ENCODE results near the gene EML1.

Gene EML1

GRCh38 chr14:99961826-99962518, 168.8 kb downstream of the EML1 start:
- no peak for DNase-seq (ENCODE audit: low read depth in 2 of 2, low spot score in 1 of 2)

- no peak for DNase-seq (ENCODE audit: low read depth in 2 of 2, low spot score in 1 of 2)
Measured at GRCh38 chr14:99964979-99965378, 171.8 kb downstream of the EML1 start.

GRCh38 chr14:99966037-99966835, 173.0 kb downstream of the EML1 start:
- DNase-seq (ENCODE audit: low read depth in 2 of 2, low spot score in 1 of 2) = no peak

GRCh38 chr14:99966912-99967311, 173.7 kb downstream of the EML1 start:
- no peak for DNase-seq (ENCODE audit: low read depth in 2 of 2, low spot score in 1 of 2)

- no peak for DNase-seq (ENCODE audit: low read depth in 2 of 2, low spot score in 1 of 2)
Measured at GRCh38 chr14:99968191-99968920, 175.1 kb downstream of the EML1 start.

- DNase-seq (ENCODE audit: low read depth in 2 of 2, low spot score in 1 of 2) = no peak
Measured at GRCh38 chr14:99968941-99969340, 175.7 kb downstream of the EML1 start.

- no peak for DNase-seq (ENCODE audit: low read depth in 2 of 2, low spot score in 1 of 2)
Measured at GRCh38 chr14:99969673-99970322, 176.6 kb downstream of the EML1 start.

GRCh38 chr14:99971087-99971940, 178.1 kb downstream of the EML1 start:
- peak; percentile 56 to 60 for DNase-seq (ENCODE audit: low read depth in 2 of 2, low spot score in 1 of 2)

- no peak for DNase-seq (ENCODE audit: low read depth in 2 of 2, low spot score in 1 of 2)
Measured at GRCh38 chr14:99971941-99972747, 178.9 kb downstream of the EML1 start.

- no peak for DNase-seq (ENCODE audit: low read depth in 2 of 2, low spot score in 1 of 2)
Measured at GRCh38 chr14:99972748-99973466, 179.7 kb downstream of the EML1 start.

GRCh38 chr14:99975190-99975589, 182.0 kb downstream of the EML1 start:
- DNase-seq (ENCODE audit: low read depth in 2 of 2, low spot score in 1 of 2) = no peak

- no peak for DNase-seq (ENCODE audit: low read depth in 2 of 2, low spot score in 1 of 2)
Measured at GRCh38 chr14:99976021-99976420, 182.8 kb downstream of the EML1 start.

- no peak for DNase-seq (ENCODE audit: low read depth in 2 of 2, low spot score in 1 of 2)
Measured at GRCh38 chr14:99976681-99977080, 183.5 kb downstream of the EML1 start.

- DNase-seq (ENCODE audit: low read depth in 2 of 2, low spot score in 1 of 2) = no peak
Measured at GRCh38 chr14:99980299-99980698, 187.1 kb downstream of the EML1 start.

- no peak for DNase-seq (ENCODE audit: low read depth in 2 of 2, low spot score in 1 of 2)
Measured at GRCh38 chr14:99981806-99982205, 188.6 kb downstream of the EML1 start.

- DNase-seq (ENCODE audit: low read depth in 2 of 2, low spot score in 1 of 2) = peak; percentile 25 to 48
Measured at GRCh38 chr14:99982537-99983250, 189.5 kb downstream of the EML1 start.

- no peak for DNase-seq (ENCODE audit: low read depth in 2 of 2, low spot score in 1 of 2)
Measured at GRCh38 chr14:99983251-99984015, 190.2 kb downstream of the EML1 start.

- no peak for DNase-seq (ENCODE audit: low read depth in 2 of 2, low spot score in 1 of 2)
Measured at GRCh38 chr14:99984036-99984435, 190.8 kb downstream of the EML1 start.
